Measurements from ENCODE around the gene INTS6. TPM values are rescaled to one million over a fixed set of nuclear protein-coding genes. Genes with fewer than 3 reads are reported as not detected.

The INTS6 gene
- polyA plus RNA-seq, 1 donor (not counting 4 experiments of a cell fraction or from before 2014, with no cell fraction given) = 44.2 TPM

- H3K79me2 ChIP-seq (ENCODE audit: control insufficient read depth, insufficient read depth, low read length) = peaks cover 2% of the 10 kb centered on the region
Observed at GRCh38 chr13:51371768-51372399, 81.0 kb downstream of the INTS6 start.

GRCh38 chr13:51370811-51371210 lies 82.0 kb downstream of the INTS6 start:
- DNase-seq (ENCODE audit: low read depth, low spot score) = no peak
- FAIRE-seq = no peak
- no peak overlapping the region for H2AFZ ChIP-seq (ENCODE audit: control insufficient read depth, low read length)
- H3K27me3 ChIP-seq (ENCODE audit: control insufficient read depth, extremely low read depth, insufficient read depth, low read length) = no peaks in the 10 kb centered on the region
- H3K9ac ChIP-seq (ENCODE audit: control insufficient read depth, extremely low read depth, insufficient read depth, low read length) = no peak overlapping the region
- H3K79me2 ChIP-seq (ENCODE audit: control insufficient read depth, insufficient read depth, low read length) = peaks cover 2% of the 10 kb centered on the region
- no peak overlapping the region for H3K4me3 ChIP-seq (ENCODE audit: control insufficient read depth in 2 of 3, extremely low read depth in 1 of 3, insufficient read depth in 2 of 3, low read depth in 1 of 3, low read length in 3 of 3)
- TF ChIP-seq, protein P1, sequence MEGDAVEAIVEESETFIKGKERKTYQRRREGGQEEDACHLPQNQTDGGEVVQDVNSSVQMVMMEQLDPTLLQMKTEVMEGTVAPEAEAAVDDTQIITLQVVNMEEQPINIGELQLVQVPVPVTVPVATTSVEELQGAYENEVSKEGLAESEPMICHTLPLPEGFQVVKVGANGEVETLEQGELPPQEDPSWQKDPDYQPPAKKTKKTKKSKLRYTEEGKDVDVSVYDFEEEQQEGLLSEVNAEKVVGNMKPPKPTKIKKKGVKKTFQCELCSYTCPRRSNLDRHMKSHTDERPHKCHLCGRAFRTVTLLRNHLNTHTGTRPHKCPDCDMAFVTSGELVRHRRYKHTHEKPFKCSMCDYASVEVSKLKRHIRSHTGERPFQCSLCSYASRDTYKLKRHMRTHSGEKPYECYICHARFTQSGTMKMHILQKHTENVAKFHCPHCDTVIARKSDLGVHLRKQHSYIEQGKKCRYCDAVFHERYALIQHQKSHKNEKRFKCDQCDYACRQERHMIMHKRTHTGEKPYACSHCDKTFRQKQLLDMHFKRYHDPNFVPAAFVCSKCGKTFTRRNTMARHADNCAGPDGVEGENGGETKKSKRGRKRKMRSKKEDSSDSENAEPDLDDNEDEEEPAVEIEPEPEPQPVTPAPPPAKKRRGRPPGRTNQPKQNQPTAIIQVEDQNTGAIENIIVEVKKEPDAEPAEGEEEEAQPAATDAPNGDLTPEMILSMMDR (optimal IDR thresholded peaks at IDR 0.05 in 1 of 3, IDR thresholded peaks at IDR 0.05 in 1 of 3, conservative IDR thresholded peaks at IDR 0.05 in 1 of 3; ENCODE audit: extremely low read depth in 1 of 3, insufficient read depth in 2 of 3, low read length in 3 of 3) = no peak
- no peak for TF ChIP-seq EZH2 (IDR thresholded peaks at IDR 0.05; ENCODE audit: low read length)
- no peaks in the 10 kb centered on the region for H3K9me1 ChIP-seq (ENCODE audit: control insufficient read depth, extremely low read depth, insufficient read depth, low read length)
- H3K36me3 ChIP-seq (ENCODE audit: control insufficient read depth in 2 of 2, extremely low read depth in 1 of 2, insufficient read depth in 2 of 2, low read length in 2 of 2) = peaks cover 5 to 16% of the 10 kb centered on the region in 2 experiments
- H3K9me3 ChIP-seq (ENCODE audit: control insufficient read depth, low read depth, low read length) = no peaks in the 10 kb centered on the region
- dilution Hi-C loops (cut with MboI; ENCODE audit: extremely low pct_ligation_motif_present, low sequenced_read_pairs) = no loop called here
- H4K20me1 ChIP-seq (ENCODE audit: control insufficient read depth, extremely low read depth, insufficient read depth, low read length) = no peaks in the 10 kb centered on the region
- no peak overlapping the region for H3K4me2 ChIP-seq (ENCODE audit: control insufficient read depth, extremely low read depth, insufficient read depth, low read depth, low read length)
- H3K4me1 ChIP-seq (ENCODE audit: control insufficient read depth, extremely low read depth, insufficient read depth, low read length) = no peaks in the 10 kb centered on the region
- no peak overlapping the region for H3K27ac ChIP-seq (ENCODE audit: control insufficient read depth, insufficient read depth, low read length)

More at GRCh38 chr13:51371768-51372399, 81.0 kb downstream of the INTS6 start:
- Histone ChIP-seq H2AFZ (ENCODE audit: control insufficient read depth, low read length) (no peak overlapping the region), H3K9ac (ENCODE audit: control insufficient read depth, extremely low read depth, insufficient read depth, low read length) (no peak overlapping the region), H4K20me1 (ENCODE audit: control insufficient read depth, extremely low read depth, insufficient read depth, low read length) (no peaks in the 10 kb centered on the region), H3K4me1 (ENCODE audit: control insufficient read depth, extremely low read depth, insufficient read depth, low read length) (no peaks in the 10 kb centered on the region), H3K27me3 (ENCODE audit: control insufficient read depth, extremely low read depth, insufficient read depth, low read length) (no peaks in the 10 kb centered on the region), H3K36me3 (ENCODE audit: control insufficient read depth in 2 of 2, extremely low read depth in 1 of 2, insufficient read depth in 2 of 2, low read length in 2 of 2) (peaks cover 5 to 16% of the 10 kb centered on the region in 2 experiments), H3K9me1 (ENCODE audit: control insufficient read depth, extremely low read depth, insufficient read depth, low read length) (no peaks in the 10 kb centered on the region), H3K4me3 (ENCODE audit: control insufficient read depth in 2 of 3, extremely low read depth in 1 of 3, insufficient read depth in 2 of 3, low read depth in 1 of 3, low read length in 3 of 3) (no peak overlapping the region), H3K27ac (ENCODE audit: control insufficient read depth, insufficient read depth, low read length) (no peak overlapping the region), H3K4me2 (ENCODE audit: control insufficient read depth, extremely low read depth, insufficient read depth, low read depth, low read length) (no peak overlapping the region), H3K9me3 (ENCODE audit: control insufficient read depth, low read depth, low read length) (no peaks in the 10 kb centered on the region)
- TF ChIP-seq, protein P1 (optimal IDR thresholded peaks at IDR 0.05 in 1 of 3, IDR thresholded peaks at IDR 0.05 in 1 of 3, conservative IDR thresholded peaks at IDR 0.05 in 1 of 3; ENCODE audit: extremely low read depth in 1 of 3, insufficient read depth in 2 of 3, low read length in 3 of 3) = no peak
- no peak for TF ChIP-seq EZH2 (IDR thresholded peaks at IDR 0.05; ENCODE audit: low read length)
- FAIRE-seq (no peak), DNase-seq (ENCODE audit: low read depth, low spot score) (no peak)
- dilution Hi-C loops (cut with MboI; ENCODE audit: extremely low pct_ligation_motif_present, low sequenced_read_pairs) = no loop called here

All from keratinocyte (primary cell).